Heart left ventricle (tissue), 13 donors: Measurements from ENCODE around the gene CNN3.

ENCODE experiments used
- POLR2A ChIP-seq, 2 donors: fragments of 450-650 bp; IDR thresholded peaks; one replicate each; pipeline ENCODE4 v1.6.1; 2017; ENCODE audit warnings: antibody characterized with exemption in 2 of 2, mild to moderate bottlenecking in 2 of 2, moderate library complexity in 2 of 2
- TF ChIP-seq, protein P1 (sequence below), 12 donors: fragments of 200-600 bp; sonication (generic) in 4 of 12; IDR thresholded peaks; one replicate each; pipeline versions ENCODE4 v1.5.0 to v1.8.0; 2018 to 2022; ENCODE audit warnings: antibody characterized with exemption in 12 of 12, mild to moderate bottlenecking in 5 of 12
- donor health status: ischemic (EF 13 %, LVEDD 7.1; RV severe dilation, severe dysfunction).
- donor health status: DM: no; HTN: yes; CAD: no.
- donor health status: DM: no; HTN: no; CAD: no.
- donor health status: ischemic (EF 25% LVEDD 6.9; RV normal size, moderate dysfunction).
- donor health status: ischemic (EF 25% LVEDD 5.7; RV mildly dilated, moderate dysfunction).
- donor health status: ischemic (EF 35%, LVEDD 5.7; RV mildly dilated, moderate dysfunction).
- donor health status: nonischemic (EF 11% LVEDD 7.7; RV severe dilation, severe dysfunction).
- donor health status: DM: yes; HTN: yes; CAD: no.
- donor health status: PGD.
- donor health status: ischemic (EF 29% LVEDD 5.4; RV normal size, mild dysfunction).
- donor health status: nonischemic (EF 23%, LVEDD 6.1; RV moderate dilation, normal function).

DNA sequence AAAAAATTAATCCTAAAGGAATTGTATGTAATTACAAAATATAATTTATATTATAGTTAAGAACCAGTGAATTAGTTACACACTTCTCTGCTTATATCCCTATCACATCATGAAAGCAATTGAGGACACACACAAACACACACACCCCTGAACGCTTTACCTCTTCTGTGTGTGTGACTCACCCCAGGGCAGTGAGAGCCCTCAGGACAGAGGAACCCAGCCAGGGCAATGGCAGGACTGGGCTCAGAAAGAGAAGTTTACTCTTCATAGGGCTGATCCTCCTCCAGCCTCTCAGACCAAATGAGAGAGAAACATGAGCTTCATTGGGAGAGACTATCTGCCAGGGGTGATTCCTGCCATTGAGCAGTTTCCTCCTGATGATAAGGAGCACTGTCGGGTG lies 68.6 kb downstream of the CNN3 start:
- TF ChIP-seq, protein P1, sequence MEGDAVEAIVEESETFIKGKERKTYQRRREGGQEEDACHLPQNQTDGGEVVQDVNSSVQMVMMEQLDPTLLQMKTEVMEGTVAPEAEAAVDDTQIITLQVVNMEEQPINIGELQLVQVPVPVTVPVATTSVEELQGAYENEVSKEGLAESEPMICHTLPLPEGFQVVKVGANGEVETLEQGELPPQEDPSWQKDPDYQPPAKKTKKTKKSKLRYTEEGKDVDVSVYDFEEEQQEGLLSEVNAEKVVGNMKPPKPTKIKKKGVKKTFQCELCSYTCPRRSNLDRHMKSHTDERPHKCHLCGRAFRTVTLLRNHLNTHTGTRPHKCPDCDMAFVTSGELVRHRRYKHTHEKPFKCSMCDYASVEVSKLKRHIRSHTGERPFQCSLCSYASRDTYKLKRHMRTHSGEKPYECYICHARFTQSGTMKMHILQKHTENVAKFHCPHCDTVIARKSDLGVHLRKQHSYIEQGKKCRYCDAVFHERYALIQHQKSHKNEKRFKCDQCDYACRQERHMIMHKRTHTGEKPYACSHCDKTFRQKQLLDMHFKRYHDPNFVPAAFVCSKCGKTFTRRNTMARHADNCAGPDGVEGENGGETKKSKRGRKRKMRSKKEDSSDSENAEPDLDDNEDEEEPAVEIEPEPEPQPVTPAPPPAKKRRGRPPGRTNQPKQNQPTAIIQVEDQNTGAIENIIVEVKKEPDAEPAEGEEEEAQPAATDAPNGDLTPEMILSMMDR (IDR thresholded peaks at IDR 0.05) = no peak
- no peak for TF ChIP-seq POLR2A (IDR thresholded peaks at IDR 0.05)
